ENCODE measurements around the gene FAM185A.

GRCh38 chr7:102843850-102844249 lies 95.1 kb downstream of the FAM185A start:
- TF ChIP-seq SUZ12 (IDR thresholded peaks at IDR 0.05) (no peak), HDGF (IDR thresholded peaks at IDR 0.05; ENCODE audit: borderline replicate concordance) (no peak), FOXM1 (IDR thresholded peaks at IDR 0.05; ENCODE audit: borderline replicate concordance) (no peak), BHLHE40 (IDR thresholded peaks at IDR 0.05; ENCODE audit: borderline replicate concordance) (no peak), SP1 (IDR thresholded peaks at IDR 0.05) (no peak)

Data from HEK293T (cell line).